HG02885 (cell line): Measurements from ENCODE around the gene U2AF1.
"Not testable (repeated sequence)": the region's sequence is repeated elsewhere in the genome, so short reads cannot be mapped to it uniquely, and the experiment has no call there.

Experiments used
- ATAC-seq: cut with Tn5 transposase; IDR thresholded peaks from one replicate; pipeline ENCODE4 v1.9.1; 2021; ENCODE audit warnings: mild to moderate bottlenecking; ENCODE audit not compliant: unreplicated experiment, poor library complexity

U2AF1 gene

DNA sequence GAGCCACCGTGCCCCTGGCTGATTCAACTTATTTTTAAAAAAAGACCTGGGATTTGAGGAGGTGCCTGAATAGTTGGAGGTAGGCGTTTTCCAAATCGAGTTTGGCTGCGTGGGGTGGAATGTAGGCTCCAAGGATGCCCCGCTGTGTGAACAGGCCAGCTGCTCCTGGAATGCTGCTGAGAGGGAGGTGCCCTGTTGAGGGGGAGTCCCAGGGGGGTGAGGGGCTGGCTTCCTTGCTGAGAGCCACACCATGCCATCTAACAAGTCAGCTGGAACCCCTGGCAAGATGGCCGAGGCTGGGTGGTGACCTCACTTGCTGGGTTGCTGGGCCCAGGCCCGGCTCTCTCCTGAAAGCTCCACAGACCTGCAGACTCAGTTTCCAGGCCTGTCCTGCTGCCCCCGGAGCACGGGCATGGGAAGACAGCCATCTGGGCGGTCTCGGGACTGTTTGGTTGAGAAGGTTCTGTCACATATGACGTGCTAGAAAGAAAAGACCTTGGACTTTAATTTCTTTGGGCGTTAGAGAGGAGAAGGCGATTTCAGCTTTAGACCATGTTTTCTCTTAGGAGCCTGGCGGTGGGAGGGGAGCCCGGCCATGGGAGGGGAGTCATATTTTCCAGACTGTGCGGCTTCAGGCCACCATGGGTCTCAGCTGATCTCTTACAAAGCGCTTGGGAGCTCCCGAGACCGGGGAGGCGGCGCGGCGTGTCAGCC, 24.6 kb downstream of the U2AF1 start:
- not testable (repeated sequence) for ATAC-seq

DNA sequence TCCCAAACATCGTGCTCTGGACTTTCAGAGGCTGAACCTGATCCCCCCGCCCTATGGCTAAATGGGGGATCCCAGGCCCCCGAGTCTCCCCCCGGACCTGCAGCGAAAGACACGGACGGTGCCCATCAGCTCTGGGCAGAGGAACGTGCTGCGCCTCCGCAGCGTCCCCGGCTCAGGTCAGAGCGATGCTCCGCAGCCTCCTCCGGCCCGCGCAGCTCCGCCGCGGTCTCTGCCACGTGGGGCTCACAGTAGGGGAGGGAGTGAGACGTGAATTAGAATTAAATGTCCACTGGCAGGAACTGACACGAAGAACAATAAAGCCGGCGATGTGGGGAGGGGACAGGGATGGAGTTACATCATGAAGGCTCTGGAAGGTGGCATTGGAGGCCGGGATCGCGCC, 30.7 kb downstream of the U2AF1 start:
- ATAC-seq, result not testable (repeated sequence)

DNA sequence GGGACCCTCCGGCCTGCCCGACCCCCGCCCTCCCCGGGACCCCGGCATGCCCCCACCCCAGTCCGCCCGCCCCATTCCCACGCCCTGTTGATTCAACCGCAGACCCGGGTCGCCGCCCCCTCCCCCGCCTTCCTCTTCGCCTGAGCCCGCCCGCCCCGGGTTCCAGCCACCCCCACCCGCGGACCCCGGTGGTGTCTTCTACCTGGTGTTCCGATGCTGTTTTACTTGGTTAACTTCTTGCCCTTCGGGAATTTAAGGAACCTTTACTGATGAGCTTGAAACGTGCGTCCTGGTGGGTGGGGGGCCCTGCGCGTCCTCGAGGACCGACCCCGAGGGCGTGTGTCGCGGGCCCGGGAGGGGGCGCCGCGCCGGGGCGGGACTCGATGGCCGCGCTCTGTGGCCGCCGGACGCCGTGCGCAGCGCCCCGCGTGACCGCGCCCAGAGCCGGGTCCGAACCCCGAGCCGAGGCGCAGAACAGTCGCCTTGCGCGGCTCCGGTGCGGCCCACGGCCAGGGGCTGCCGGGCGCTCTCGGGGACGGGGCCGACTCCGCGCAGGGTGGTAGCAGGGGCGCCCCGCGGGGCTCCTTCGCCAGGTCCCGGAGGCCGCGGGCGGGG, 31.2 kb downstream of the U2AF1 start:
- ATAC-seq, result not testable (repeated sequence)

DNA sequence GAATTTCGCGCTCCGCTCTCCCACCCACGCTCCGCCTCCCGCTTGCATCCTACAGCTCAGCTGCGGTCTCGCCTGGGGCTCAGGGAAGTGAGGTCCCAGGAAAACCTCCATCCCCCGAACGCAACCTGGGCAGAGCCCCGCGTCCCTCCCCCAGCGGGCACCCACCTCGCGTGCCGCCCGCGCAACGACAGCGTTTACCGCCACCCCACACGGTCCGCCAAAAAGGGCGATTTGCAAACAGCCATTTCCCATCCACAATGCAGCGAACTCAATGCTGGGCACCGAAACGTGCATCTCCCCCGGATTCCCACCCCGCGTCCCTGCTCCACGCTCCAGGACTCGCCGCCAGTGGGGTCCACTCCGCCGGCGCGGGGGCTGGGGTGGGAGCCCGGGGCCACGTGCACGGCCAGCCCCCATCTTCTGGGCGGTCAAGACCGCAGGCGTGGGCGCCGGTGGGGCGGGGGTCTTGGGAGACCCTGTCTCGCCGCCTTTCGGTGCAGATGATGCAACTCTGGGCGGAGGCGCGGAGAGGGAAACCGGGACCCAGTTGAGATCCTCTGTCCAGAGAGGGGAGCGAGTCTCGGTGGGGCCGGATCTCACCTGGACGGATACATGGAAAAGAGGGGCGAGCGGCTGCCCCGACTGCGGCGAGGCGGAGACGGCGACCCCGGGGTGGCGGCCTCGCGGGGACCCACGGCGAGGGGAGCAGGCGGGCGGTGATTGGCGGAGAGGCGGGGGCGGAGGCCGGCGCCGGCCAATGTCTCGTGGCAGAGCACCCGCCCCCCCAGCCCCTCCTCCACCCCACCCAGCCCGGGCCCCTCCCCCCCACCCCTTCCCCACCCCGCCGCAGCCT, 32.0 kb downstream of the U2AF1 start, which contains the start of gene CBS:
CBS (minus strand) TSS at position 666 of the 853 bp plus-strand sequence. CDS start 3,642 bp downstream, outside the sequence.
- not testable (repeated sequence) for ATAC-seq

DNA sequence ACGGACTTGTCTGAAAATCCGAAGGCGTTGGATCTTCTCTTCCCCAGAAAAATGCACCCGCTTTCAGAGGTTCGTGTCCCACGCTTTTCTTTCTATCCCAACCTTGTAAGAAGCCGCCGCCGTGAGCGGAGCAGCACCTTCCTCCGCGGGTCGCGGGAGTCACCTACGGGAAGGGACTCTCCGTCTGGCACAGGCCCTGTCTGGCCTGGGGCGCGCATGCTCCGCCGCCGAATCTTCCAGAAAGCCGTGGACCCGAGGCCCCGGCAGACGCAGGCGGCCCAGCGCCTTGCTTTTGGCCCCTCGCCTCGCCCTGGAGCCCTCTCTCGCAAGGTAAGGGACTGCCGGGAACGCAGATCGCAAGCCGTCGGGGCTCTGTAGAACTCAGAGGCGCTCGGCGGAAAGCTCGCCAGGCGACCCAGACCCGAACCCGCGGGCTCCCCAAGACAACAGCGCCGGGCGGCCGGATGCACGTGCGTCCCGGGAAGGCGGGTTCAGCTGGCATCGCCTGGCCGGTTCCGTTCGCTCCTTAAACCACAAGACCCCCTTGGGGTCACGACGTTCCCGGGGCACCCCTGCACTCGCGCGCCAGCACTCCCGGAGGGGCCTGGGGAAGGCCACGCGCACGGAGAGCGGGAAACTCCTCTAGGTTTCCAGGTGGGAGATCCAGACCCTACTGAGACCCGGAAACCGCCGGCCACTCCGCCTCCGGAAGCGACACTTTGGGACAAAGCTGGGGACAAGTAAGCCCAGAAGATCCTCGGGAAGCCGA, 32.8 kb downstream of the U2AF1 start:
- ATAC-seq, result not testable (repeated sequence)

DNA sequence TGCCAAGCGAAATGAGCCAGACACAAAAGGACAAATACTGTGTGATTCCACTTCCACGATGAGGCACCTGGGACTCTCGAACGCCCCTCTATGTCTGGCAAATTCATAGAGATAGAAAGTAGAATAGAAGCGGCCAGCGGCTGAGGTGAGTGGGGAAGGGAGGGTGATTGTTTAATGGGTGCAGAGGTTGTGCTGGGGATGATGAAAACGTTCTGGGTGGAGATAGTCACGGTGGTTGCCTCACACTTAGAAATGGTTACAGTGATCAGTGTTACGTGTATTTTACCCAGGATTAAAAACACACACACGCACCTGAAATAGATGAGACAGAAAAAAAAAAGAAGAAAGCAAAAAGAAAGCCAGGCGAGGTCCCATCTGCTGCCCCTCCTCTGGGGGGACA, 34.6 kb downstream of the U2AF1 start:
- ATAC-seq, result not testable (repeated sequence)

DNA sequence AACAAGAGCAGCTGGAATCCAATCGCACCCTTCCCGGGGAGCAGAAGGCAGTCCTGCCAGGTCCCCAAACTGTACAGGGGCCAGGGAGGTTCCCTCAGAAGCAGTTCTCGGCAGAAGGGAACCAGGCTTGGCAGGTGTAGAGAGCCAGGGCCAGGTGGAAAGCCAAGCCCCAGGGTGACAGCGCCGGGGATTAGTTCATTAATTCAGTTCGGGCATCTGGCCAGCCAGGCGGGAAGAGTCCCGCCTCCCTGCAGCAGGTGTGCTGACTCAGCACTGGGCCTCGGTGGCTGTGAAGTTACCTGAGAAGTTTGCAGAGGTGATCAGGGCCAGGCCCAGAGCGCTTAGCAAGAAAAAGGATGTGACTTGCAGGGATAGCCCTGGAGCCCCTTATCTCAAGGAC, 37.7 kb downstream of the U2AF1 start:
- ATAC-seq, result not testable (repeated sequence)

DNA sequence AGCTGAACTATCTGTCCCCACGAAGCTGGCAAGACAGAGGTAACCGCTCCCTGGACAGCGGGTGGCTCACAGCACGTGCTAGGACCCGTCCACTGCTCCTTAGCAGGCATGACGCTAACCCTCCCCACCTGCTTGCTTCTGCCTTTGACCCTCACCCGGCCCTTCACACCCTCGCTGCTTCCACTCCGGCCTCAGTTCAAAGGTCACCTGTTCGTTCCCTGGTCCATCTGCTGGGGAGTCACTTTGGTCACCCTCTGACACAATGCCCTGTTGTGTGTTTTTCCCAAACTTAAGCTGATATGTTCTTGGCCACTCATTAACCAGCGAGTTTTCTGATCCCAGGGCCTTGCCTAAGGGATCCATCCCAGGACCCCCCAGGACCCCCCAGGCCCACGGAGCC, 39.3 kb downstream of the U2AF1 start:
- ATAC-seq, result not testable (repeated sequence)

DNA sequence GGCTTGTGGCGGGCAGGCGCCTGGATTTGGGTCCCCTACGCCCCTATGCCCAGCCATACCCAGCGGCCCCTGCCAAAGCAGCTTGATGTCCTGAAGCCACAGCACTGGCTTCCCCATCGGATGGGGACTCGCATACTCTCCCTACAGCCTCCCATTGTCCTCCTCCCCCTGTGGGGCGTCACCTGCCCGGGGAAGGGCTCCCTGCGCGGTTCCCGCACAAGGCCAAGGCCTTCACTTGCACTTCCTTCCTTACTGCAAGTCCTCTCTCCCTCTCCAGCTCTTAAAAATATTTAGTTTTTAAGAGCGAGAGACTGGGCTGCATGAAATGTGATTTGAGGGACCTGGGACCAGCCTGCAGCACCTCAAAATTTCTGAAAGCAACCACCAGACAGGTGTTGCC, 40.7 kb downstream of the U2AF1 start:
- ATAC-seq, result not testable (repeated sequence)

DNA sequence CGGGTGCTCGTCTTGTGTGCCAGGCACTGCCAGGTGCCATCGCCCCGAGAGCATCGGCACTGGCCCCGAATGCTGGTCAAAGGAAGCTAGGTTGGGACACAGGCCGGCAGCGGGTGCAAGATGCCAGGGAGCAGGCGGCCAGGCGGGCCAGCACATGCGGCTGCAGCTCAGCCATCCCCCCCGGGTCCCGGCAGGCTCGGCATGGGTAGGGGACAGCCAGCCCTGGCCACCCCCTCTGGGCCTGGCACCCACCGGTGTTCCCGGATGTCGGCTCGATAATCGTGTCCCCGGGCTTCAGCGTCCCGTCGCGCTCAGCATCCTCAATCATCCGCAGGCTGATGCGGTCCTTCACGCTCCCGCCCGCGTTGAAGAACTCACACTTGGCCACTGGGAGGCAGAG, 41.4 kb downstream of the U2AF1 start:
- ATAC-seq, result not testable (repeated sequence)

DNA sequence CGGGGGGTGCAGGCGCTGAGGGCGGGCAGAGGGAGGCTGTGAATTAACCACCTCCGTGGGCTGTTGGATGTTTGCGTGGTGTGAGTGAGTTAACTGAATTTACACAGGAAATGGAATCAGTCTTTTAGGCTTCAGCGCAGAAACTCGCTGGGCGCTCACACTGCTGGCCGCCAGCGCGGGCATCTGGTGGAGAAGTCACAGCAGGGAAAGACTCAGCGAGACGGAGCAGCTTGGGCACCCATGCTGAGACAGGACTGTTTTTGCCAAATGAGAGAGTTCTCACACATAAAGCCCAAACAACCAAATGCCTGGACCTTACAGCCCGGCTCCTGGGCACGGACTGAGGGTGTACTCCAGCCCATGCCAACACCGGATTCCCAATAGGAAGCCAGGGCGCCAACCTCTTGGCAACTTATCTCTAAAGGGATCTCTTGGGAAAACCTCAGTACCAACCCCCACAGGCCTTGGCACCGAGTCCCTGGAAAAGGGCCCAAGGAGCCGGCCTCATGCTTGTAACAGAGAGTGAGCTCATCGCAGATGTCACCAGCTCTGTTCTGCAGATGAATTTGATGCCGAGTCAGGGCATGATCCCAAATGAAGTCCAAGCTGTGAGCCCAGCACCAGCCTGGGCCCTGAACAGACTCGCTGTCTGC, 43.0 kb downstream of the U2AF1 start:
- not testable (repeated sequence) for ATAC-seq

DNA sequence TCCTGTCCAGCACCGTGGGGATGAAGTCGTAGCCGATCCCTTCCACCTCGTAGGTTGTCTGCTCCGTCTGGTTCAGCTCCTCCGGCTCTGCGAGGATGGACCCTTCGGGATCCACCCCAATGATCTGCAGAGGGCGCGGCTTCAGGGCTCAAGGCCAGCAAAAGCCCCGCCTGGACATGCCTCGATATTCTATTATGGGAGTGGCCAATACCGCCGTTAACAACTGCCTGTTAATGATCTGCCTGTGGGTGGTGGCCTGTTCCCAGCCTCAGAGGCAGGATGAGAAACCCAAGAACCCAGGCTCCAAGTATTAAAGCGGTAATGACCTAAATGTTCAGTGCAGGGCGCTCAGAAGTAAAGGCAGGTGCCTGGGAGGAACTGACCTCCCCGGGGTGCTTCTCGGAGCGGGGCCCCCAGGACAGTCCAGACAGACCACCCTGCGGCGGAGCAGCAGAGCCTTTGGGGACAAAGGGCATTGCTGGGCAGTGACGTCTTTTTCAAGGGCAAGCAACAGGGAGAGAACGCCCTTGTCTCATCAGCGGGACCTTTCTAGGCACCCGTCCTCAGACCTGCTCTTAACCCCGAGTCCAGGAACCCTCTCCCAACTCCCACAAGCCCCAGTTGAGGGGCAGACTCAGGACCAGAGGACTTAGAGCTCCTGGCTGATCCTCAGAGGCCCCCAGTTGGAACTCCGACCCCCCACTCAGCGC, 44.3 kb downstream of the U2AF1 start:
- ATAC-seq, result not testable (repeated sequence)

DNA sequence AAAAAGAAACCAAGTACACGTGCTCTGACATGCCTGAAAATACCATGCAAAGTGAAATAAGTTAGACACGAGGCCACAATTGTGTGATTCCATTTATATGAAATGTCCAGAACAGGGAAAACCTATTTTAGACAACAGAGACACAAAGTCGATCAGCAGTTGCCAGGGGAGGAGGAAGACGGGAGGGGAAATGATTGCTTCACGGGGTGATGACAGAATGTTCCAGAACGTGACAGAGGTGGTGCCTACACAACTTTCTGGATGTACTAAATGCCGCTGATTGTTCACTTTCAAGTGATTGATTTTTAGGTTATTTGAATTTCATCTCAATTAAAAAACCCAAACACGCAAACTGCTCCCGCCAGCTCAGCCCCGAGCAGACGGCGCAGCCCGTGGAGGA, 54.3 kb downstream of the U2AF1 start:
- not testable (repeated sequence) for ATAC-seq

DNA sequence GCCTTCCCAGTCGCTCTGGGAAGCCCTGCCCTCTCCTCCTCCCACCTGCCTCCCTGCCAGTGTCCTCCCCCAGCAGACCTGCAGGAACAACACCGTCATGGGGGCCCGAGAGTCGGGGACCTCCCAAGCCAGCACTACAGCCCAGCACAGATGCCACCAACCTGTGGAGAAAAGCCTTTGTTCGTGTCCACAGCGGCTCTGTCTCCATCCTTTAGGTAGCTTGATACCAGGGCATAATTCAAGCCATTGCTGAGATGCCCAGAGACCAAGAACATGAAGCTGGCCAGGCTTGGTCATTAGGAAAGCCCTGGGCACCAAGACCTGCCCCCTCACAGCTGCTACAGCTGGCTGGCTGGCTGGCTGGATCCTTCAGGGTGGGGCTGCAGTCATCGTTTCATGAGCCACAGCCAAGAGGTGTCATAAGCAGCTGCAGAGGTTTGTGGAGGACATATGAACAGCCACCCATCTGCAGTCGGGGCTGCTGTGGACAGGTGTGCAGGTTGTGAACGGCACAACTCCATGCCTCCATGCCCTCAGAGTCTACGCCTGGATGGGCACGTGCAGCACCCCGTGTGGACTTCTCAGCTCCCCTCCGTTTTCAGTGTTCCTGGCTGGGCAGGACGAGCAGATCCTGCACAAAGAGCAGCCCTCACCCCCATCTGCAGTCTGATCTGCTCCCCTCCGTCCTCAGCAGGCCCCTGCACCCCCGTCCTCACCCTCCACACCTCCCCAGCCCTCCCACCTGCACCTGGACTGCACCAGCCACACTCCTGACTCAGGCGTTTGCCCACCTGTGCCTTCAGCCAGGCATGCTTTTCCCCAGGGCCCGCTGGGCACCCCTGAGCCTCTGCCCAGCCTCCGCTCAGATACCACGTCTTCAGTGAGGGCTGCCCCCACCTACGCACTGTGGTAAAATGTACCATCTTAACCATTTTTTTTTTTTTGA, 61.2 kb downstream of the U2AF1 start:
- ATAC-seq, result not testable (repeated sequence)

DNA sequence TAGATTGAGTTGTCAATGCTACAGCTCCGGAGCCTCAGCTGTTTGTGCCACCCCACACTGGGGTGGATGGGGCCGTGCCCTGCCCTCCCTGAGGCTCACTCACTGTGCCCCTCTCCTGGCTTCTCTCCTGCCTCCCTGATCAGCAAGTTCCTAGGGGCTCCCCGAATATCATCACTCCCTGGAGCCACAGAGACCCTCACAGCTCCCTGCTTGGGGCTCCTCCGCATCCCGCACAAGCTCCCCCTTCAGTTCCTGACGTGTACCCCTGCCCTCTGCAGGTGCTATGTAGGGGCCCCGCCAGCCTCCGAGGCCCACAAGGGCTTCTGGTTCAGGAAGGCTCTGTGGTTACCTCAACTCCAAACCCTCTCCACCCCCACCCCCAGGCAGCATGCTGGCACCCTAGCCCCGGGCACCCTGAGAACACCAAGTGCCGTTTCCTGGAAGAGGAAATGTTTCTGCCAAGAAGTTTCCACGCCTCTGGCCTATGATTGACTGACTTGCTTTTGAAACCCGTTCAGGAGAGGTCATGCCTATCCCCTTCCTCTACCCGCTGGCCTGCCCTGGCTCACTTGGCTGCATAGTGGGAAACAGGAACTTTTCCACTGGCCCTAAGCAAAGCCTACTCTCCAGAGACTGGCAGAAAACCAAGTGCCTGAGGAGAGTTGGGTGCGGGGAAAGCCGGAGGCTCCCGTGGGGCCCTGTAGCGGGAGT, 62.0 kb downstream of the U2AF1 start:
- not testable (repeated sequence) for ATAC-seq

DNA sequence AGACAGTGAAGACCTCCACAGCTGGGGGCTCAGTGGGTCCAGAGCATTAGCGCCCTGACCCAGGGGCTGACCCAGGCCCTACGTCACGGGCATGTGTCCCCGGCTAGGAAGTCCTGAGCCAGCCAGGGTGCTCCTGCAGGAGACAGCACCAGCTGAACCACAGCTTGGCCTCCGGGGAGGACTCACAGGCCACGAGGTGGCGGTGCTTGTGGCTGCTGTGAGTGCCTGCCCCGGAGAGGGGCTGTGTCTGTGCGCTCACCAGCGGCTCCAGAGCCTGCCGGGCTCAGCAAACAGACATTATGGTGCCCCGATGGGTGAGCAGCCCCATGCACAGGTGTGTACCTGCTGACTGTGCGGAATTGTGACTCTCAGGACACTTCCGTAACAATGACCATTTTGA, 62.8 kb downstream of the U2AF1 start:
- ATAC-seq, result not testable (repeated sequence)

DNA sequence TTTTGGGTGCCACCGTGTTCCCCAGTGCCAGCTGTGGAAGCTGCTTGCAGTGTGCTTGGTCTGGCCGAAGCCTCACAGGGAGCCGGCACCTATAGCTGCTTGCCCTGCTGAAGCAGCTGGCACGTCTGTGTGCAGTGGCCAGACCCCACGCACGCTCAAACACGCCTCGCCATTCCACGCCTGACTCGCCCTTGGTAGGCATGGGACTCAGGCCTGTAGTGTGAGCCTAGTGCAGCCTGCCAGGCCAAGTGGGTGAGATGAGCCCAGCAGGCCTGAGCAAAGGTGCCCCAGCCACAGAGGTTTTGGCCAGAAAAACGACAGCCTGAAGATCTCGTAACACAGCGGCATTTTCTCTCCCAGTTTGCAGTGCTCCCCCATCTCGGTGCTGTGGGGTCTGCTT, 64.1 kb downstream of the U2AF1 start:
- not testable (repeated sequence) for ATAC-seq
